Endothelial cell of coronary artery (primary cell): ENCODE measurements around the gene IGDCC3. TPM values are rescaled to one million over a fixed set of nuclear protein-coding genes. Genes with fewer than 3 reads are reported as not detected.

Experiments
- total RNA-seq: library from RNA; depleted of rRNA; stranded (reverse); fragments of >200 nt; gene quantifications from 2 replicates; pipeline ENCODE4 v1.2.3, GENCODE V29; 2014

IGDCC3 gene
- total RNA-seq, result not detected in 2 replicates

GRCh38 chr15:65377976-65378366 lies at the start of gene IGDCC3:
TSS of gene IGDCC3 (minus strand) at chr15:65378002. CDS start at chr15:65377788, 214 bp downstream.

GRCh38 chr15:65304381-65305149 lies 73.2 kb downstream of the IGDCC3 start, which contains the start of gene RNU5B-1:
TSS of gene RNU5B-1 (plus strand) at chr15:65304677.

GRCh38 chr15:65286704-65287519 lies 90.9 kb downstream of the IGDCC3 start, which contains the start of gene PARP16:
TSS of gene PARP16 (minus strand) at chr15:65286883. CDS start at chr15:65286426, 457 bp downstream.

Other genes starting within 250 kb of the IGDCC3 start
- 10.3 and 12.5 TPM in 2 replicates for gene PDCD7, start 244.2 kb downstream of the IGDCC3 start, total RNA-seq
- gene CLPX, start 192.7 kb downstream of the IGDCC3 start, total RNA-seq, result 46.3 and 48.5 TPM in 2 replicates
- gene CILP, start 166.5 kb downstream of the IGDCC3 start, total RNA-seq, result not detected in 2 replicates
- 1.2 and 2.4 TPM in 2 replicates for gene PARP16, start 91.1 kb downstream of the IGDCC3 start, total RNA-seq
- not detected in 2 replicates for gene RNU5A-1, start 82.0 kb downstream of the IGDCC3 start, total RNA-seq
- not detected in 2 replicates for gene RNU5B-1, start 73.3 kb downstream of the IGDCC3 start, total RNA-seq
- under 0.01 and 0.09 TPM in 2 replicates for gene IGDCC4, start 44.9 kb upstream of the IGDCC3 start, total RNA-seq
- 43.1 and 43.6 TPM in 2 replicates for gene DPP8, start 139.7 kb upstream of the IGDCC3 start, total RNA-seq
- 92.5 and 93.0 TPM in 2 replicates for gene HACD3, start 152.5 kb upstream of the IGDCC3 start, total RNA-seq
- gene INTS14, start 233.1 kb upstream of the IGDCC3 start, total RNA-seq, result 28.9 and 31.5 TPM in 2 replicates
- gene SLC24A1, start 243.9 kb upstream of the IGDCC3 start, total RNA-seq, result 2.7 and 3.8 TPM in 2 replicates